ENCODE data around the gene DAPK3.
"Not testable (repeated sequence)": the region's sequence is repeated elsewhere in the genome, so short reads cannot be mapped to it uniquely, and the experiment has no call there.

DAPK3 gene

GRCh38 chr19:4007021-4007835 lies 36.3 kb upstream of the DAPK3 start, which contains the start of gene PIAS4:
TSS of gene PIAS4 (plus strand) at chr19:4007736. CDS start at chr19:4007761, 25 bp downstream.
- DNase-seq, result peak; percentile 62 to 99 (median 92)

- not testable (repeated sequence) for DNase-seq
These were observed 34.5 kb upstream of the DAPK3 start for GRCh38 chr19:4005436-4005835.

GRCh38 chr19:4000798-4001197 lies 29.9 kb upstream of the DAPK3 start:
- DNase-seq, result not testable (repeated sequence)

GRCh38 chr19:3998667-3999412 lies 27.9 kb upstream of the DAPK3 start:
- not testable (repeated sequence) for DNase-seq

- DNase-seq, result no peak
These were observed 24.7 kb upstream of the DAPK3 start for GRCh38 chr19:3995607-3996006.

GRCh38 chr19:3990815-3991117 lies 19.9 kb upstream of the DAPK3 start:
- DNase-seq, result no peak

- peak in 49 of 56 donors; percentile 21 to 86 (median 55) for DNase-seq
These were observed 16.9 kb upstream of the DAPK3 start for GRCh38 chr19:3987619-3988371.

- peak in 33 of 56 donors; percentile 8 to 79 (median 39) for DNase-seq
These were observed 15.6 kb upstream of the DAPK3 start for GRCh38 chr19:3986260-3987041.

- no peak for DNase-seq
These were observed 14.9 kb upstream of the DAPK3 start for GRCh38 chr19:3985643-3986259.

- peak; percentile 34 to 89 (median 76) for DNase-seq
These were observed 14.2 kb upstream of the DAPK3 start, which contains the start of gene EEF2 for GRCh38 chr19:3984908-3985642. TSS of gene EEF2 (minus strand) at chr19:3985463. CDS start at chr19:3985380, 83 bp downstream.

- no peak for DNase-seq
These were observed 13.6 kb upstream of the DAPK3 start for GRCh38 chr19:3984584-3984907.

- DNase-seq, result peak in 2 of 56 donors; percentile 4 to 13
These were observed 13.2 kb upstream of the DAPK3 start for GRCh38 chr19:3983936-3984583.

GRCh38 chr19:3983542-3983914 lies 12.6 kb upstream of the DAPK3 start:
- no peak for DNase-seq

- DNase-seq, result no peak
These were observed 12.0 kb upstream of the DAPK3 start for GRCh38 chr19:3982701-3983541.

- no peak for DNase-seq
These were observed 11.1 kb upstream of the DAPK3 start for GRCh38 chr19:3981736-3982681.

- DNase-seq, result no peak
These were observed 10.5 kb upstream of the DAPK3 start for GRCh38 chr19:3981373-3981735.
